C1 segment of cervical spinal cord (tissue), 14 donors: ENCODE measurements around the gene PRELID1.

Source experiments
- DNase-seq, 14 donors: peaks; one replicate each; lab custom pipeline; 2025; lab: John Stamatoyannopoulos, UW

Gene PRELID1

GRCh38 chr5:177313561-177314259, 10.1 kb downstream of the PRELID1 start:
- no peak for DNase-seq

DNA sequence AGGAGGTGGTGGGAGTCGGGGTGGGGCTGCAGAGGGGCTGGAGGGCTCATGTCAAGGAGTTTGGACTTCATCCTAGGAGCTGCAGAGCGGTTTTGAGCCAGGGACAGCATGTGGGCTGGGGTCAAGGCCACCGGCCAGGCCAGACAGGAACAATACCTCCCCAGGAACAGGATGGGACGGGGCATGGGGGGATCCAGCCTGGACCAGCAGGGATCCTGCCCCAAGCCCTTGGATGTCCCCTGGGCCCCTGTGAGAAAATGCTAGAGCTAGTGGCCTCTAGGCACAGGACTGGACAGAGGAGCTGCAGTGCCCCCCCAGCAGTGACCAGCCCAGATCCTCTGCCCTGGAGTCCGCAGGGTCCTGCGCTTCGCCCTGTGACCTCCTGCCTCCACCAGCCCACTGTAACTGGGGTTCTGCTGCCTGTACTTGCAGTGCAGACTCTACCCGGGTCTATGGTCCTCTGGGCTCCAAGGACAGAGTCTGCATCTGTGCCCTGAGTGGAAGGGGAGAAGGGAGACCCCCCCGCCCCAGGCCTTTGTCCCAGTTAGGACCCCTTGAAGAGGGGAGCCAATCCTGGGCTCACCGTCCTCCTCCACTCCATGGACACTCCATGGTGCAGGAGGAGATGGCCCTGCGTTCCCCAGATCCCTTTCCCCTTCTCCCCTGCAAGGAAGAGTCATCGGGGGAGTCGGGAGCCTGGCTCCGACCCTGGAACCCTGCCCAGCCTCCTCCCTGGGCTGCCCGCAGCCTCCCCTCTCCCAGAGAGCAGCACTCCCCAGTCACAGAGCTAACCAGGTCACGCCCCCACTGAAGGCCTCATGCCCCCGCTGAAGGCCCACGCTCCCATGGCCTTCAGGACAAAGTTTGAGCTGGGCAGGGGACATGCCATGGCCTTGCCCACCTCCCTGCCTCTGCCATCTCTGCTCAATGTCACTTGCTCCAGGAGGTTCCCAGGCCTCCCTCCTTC, 11.1 kb downstream of the PRELID1 start:
- DNase-seq, result no peak

- DNase-seq, result no peak
Observed at GRCh38 chr5:177315411-177315810, 11.8 kb downstream of the PRELID1 start.

GRCh38 chr5:177316005-177316404, 12.4 kb downstream of the PRELID1 start:
- no peak for DNase-seq

DNA sequence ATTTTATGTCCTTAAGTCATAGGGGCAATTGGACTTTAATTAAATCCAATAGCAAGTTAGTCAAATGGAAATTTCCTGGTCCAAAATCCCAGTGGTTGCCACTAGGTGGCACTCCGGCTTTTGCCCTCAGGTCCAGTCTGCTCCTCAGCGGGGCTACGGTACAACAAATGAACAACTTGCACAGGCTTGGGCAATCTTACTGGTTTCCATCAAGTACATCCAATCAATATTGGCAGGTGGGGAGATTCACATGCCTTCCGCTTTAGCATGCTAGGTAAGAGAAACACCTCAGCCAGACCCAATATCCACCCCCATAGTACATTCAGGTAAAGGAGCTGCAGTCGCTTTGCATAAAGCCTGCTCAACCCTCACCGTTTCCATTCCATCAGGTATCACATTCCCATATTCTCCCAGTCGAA, 14.4 kb downstream of the PRELID1 start:
- peak in 5 of 14 donors; percentile 16 to 51 (median 37) for DNase-seq

DNA sequence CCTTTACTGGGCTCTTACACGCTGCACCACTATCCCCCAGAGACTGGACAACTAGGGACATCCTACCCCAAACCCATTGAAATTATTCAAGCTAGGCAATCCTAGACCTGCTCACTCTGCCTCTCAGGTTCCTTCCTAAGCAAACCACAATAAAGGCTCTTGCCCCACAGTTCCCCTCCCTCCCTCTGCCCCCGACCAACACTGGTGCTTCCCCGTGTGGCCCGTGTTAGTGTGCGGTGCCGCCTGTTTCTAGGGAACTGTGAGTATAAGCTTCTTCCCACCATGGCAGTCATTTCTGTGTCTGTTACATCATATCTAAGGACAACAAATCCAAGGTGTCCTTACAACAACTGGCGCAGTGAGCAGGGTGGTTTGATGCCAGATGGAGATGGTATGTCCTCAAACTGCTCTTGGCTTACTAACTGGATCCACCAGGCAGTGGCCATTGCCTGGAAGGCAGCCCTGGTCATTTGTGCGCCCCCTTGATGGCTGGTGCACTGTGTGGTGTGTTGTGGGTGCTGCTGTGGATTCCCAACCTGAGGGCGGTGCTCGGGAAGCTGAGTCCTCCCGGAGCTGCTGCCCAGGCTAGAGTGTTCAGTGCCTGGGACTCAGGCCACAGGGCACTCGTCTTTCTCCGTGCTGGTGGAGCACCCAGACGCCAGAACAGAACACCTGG, 16.5 kb downstream of the PRELID1 start:
- DNase-seq, result no peak

DNA sequence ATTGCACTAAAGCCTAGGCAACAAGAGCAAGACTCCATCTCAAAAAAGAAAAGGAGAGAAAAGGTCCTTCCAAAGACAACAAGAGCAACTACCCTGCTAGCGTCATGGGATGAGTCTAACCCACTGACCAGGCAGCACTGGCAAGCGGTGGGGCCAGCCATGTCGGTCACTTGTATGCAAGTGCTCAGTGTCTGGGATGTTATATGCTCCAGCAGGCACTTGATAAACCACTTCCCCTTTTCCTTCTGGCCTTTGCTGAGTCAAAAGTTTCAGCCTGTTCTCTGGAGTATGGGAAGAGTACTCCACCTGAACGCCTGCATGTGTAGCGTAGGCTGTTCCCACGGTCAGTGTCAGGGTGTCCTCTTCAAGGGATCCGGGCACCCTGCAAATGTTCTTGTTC, 17.3 kb downstream of the PRELID1 start:
- peak in 1 of 14 donors; percentile 15 for DNase-seq

- DNase-seq, result no peak
Observed at GRCh38 chr5:177325868-177326381, 22.3 kb downstream of the PRELID1 start.

GRCh38 chr5:177327539-177328522, 24.2 kb downstream of the PRELID1 start:
- DNase-seq, result no peak

- DNase-seq, result no peak
Observed at GRCh38 chr5:177328545-177329231, 25.1 kb downstream of the PRELID1 start.

GRCh38 chr5:177329883-177330282, 26.3 kb downstream of the PRELID1 start:
- no peak for DNase-seq

GRCh38 chr5:177330991-177331842, 27.6 kb downstream of the PRELID1 start:
- DNase-seq, result no peak

GRCh38 chr5:177332031-177332895, 28.7 kb downstream of the PRELID1 start:
- DNase-seq, result no peak

DNA sequence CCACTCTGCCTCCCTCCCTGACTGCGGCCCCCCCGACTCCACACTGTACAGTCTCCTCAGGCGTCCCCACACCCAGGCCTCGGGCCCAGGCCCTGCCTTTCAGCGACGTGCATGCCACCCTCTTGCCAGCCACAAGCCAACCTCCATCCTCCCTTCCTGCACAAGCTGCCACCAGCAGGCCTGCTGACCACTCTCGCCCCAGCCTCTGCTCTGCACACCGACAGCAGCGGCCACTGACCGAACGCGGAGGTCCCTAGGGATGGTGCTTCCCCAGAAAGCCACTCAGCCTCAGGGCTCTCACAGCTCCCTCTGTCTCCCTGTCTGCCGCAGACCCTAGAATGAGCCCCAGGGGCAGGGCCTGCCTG, 29.3 kb downstream of the PRELID1 start:
- DNase-seq, result no peak

- no peak for DNase-seq
Observed at GRCh38 chr5:177333420-177334154, 30.0 kb downstream of the PRELID1 start.

DNA sequence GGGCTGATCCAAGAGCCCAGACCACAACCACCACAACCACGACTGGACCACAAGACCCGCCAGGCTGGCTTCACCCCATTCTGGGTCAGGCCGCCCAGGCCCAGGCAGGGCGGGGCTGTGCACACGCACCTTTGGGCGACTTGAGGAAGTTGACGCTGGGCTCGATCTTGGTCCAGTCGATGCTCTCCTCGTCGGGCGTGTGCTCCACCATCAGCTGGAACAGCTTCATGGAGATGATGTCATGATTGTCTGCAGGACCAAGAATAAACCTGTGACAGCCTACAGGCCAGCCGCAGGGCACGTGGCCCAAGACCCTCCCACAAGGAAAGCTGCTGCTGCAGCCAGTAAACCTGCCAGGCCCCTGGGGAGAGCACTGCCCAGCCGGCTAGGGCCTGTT, 30.6 kb downstream of the PRELID1 start:
- no peak for DNase-seq
